ENCODE results near the gene IMPA2.

- TF ChIP-seq POLR2A (IDR thresholded peaks at IDR 0.05; ENCODE audit: insufficient read depth in 1 of 2, low read depth in 2 of 2, low read length in 2 of 2): no peak
- TF ChIP-seq SRF (IDR thresholded peaks at IDR 0.05; ENCODE audit: low read depth, low read length): no peak
- TF ChIP-seq ZKSCAN1 (IDR thresholded peaks at IDR 0.05; ENCODE audit: low read length): no peak
- no peak for TF ChIP-seq SP2 (CRISPR knock-in tag; IDR thresholded peaks at IDR 0.05)
- TF ChIP-seq EZH2 (conservative IDR thresholded peaks at IDR 0.05; ENCODE audit: low read depth, low read length): no peak
- TF ChIP-seq E2F5 (CRISPR knock-in tag; conservative IDR thresholded peaks at IDR 0.05): no peak
- no peak for TF ChIP-seq MYNN (CRISPR knock-in tag; IDR thresholded peaks at IDR 0.05; ENCODE audit: low read depth)
- no peak for TF ChIP-seq MAZ (IDR thresholded peaks at IDR 0.05; ENCODE audit: borderline replicate concordance, low read depth, low read length)
- TF ChIP-seq MAZ (CRISPR knock-in tag; IDR thresholded peaks at IDR 0.05; ENCODE audit: low read depth): no peak
- TF ChIP-seq ZXDC (CRISPR knock-in tag; IDR thresholded peaks at IDR 0.05): no peak
- no peak for TF ChIP-seq KDM5A (IDR thresholded peaks at IDR 0.05; ENCODE audit: borderline replicate concordance, low read length)
- TF ChIP-seq EP300 (IDR thresholded peaks at IDR 0.05; ENCODE audit: low read depth in 2 of 2, low read length in 2 of 2): no peak
- no peak for TF ChIP-seq EP300 (CRISPR knock-in tag; IDR thresholded peaks at IDR 0.05; ENCODE audit: borderline replicate concordance)
- TF ChIP-seq NR3C1 (CRISPR knock-in tag; IDR thresholded peaks at IDR 0.05): no peak
Observed at GRCh38 chr18:11953113-11953512, 28.2 kb upstream of the IMPA2 start.

Measured in HepG2 (cell line).